ENCODE data around the gene ECI2.

Gene ECI2

DNA sequence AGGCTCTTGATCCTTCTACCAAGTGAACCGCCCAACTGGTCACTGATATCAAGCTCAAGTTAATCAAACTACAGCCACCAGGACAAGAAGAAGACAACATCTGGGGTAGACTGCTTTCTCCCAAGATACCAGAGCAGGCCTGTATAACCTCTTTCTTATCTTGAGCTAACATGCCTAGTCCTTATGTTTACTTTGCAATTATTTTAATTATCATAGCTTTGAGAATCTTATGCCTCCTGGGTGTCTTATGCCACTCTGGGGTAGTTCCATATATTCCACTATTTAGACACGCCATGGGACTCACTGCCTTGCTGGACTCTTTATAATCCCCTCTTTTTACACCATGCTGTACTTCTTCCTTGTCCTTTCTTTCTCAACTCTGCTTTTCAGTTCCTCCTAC lies 41.5 kb upstream of the ECI2 start (continued):
- TF ChIP-seq ZNF664 (tag by site-specific recombination; IDR thresholded peaks at IDR 0.05) (no peak), ZNF530 (tag by site-specific recombination; IDR thresholded peaks at IDR 0.05; ENCODE audit: low read depth) (no peak), ZNF24 (tag by site-specific recombination; IDR thresholded peaks at IDR 0.05) (no peak), ZNF112 (tag by site-specific recombination; IDR thresholded peaks at IDR 0.05) (no peak), ZNF16 (tag by site-specific recombination; IDR thresholded peaks at IDR 0.05; ENCODE audit: low read depth) (no peak), IKZF3 (tag by site-specific recombination; IDR thresholded peaks at IDR 0.05) (no peak), EGR2 (tag by site-specific recombination; IDR thresholded peaks at IDR 0.05; ENCODE audit: low read depth) (no peak), KLF9 (tag by site-specific recombination; IDR thresholded peaks at IDR 0.05; ENCODE audit: low read depth) (no peak)
- TF ChIP-seq, protein P1, sequence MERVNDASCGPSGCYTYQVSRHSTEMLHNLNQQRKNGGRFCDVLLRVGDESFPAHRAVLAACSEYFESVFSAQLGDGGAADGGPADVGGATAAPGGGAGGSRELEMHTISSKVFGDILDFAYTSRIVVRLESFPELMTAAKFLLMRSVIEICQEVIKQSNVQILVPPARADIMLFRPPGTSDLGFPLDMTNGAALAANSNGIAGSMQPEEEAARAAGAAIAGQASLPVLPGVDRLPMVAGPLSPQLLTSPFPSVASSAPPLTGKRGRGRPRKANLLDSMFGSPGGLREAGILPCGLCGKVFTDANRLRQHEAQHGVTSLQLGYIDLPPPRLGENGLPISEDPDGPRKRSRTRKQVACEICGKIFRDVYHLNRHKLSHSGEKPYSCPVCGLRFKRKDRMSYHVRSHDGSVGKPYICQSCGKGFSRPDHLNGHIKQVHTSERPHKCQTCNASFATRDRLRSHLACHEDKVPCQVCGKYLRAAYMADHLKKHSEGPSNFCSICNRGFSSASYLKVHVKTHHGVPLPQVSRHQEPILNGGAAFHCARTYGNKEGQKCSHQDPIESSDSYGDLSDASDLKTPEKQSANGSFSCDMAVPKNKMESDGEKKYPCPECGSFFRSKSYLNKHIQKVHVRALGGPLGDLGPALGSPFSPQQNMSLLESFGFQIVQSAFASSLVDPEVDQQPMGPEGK (tag by site-specific recombination; IDR thresholded peaks at IDR 0.05): no peak

DNA sequence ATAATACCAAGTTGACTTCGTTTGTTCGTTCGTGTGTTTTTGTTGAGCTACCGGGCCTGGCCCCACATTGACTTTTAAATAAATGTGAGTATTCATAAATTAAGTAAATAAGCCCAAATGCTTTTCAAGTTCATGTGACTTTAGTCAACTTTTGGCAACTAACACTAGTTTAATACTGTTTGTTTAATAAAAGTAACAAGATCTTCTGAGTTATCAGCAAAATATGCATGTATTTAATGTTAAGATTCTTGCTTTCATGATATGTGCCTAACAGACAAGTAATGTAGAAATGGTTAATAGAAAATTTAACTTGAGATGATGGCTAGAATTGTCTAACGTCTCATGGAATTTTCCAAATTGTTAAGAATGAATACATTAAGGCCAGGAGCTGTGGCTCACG lies 38.7 kb upstream of the ECI2 start:
- Histone ChIP-seq H3K27ac (ENCODE audit: extremely low read depth, low read depth, low read length) (no peak overlapping the region), H3K36me3 (ENCODE audit: control insufficient read depth in 2 of 2, insufficient read depth in 1 of 2, low read length in 2 of 2) (no peaks in the 10 kb centered on the region), H3K9me3 (ENCODE audit: control insufficient read depth, insufficient read depth, low read depth, low read length) (no peaks in the 10 kb centered on the region), H3K4me3 (ENCODE audit: low read depth, low read length) (no peak overlapping the region), H3K4me1 (ENCODE audit: control insufficient read depth, insufficient read depth, low read length) (no peaks in the 10 kb centered on the region)
- ChIA-PET POLR2A (interaction anchor here (0.6 kb wide), 1 partner anchor 1834 kb away, joined by 5 read pairs; no protein-coding TSS in a partner anchor), CTCF (interaction anchor here (0.8 to 1.8 kb wide), 4 partner anchors 11 to 38 kb away, joined by 3 to 7 read pairs (median 4); no protein-coding TSS in a partner anchor)
- TF ChIP-seq ZNF132 (tag by site-specific recombination; IDR thresholded peaks at IDR 0.05; ENCODE audit: borderline replicate concordance): no peak
- no peak for TF ChIP-seq ZBTB17 (tag by site-specific recombination; IDR thresholded peaks at IDR 0.05)
- TF ChIP-seq KLF9 (tag by site-specific recombination; IDR thresholded peaks at IDR 0.05; ENCODE audit: low read depth): no peak
- no peak for TF ChIP-seq ZNF391 (tag by site-specific recombination; IDR thresholded peaks at IDR 0.05; ENCODE audit: borderline replicate concordance, low read depth)

DNA sequence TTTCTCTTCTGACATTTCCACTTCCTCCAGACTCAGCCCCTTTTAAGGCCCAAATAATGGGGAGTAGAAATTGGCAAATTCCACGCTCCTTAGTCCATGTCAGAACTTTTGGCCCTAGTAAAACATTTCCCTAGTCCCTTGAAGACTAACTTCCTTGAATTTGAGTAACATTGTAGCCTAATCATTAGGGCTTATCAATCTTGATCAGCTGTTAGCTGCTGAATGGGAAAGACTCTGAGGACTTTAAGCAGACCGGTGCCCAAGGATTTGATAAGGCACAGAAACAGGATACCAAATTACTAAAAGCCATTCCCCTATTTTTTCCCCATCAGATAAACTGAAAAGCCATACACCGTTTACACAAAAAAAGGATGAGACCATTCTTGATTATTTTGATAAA lies 37.0 kb upstream of the ECI2 start:
- Histone ChIP-seq H3K9me3 (ENCODE audit: control insufficient read depth, insufficient read depth, low read depth, low read length) (no peaks in the 10 kb centered on the region), H3K27ac (ENCODE audit: extremely low read depth, low read depth, low read length) (no peak overlapping the region), H3K36me3 (ENCODE audit: control insufficient read depth in 2 of 2, insufficient read depth in 1 of 2, low read length in 2 of 2) (no peaks in the 10 kb centered on the region), H3K4me1 (ENCODE audit: control insufficient read depth, insufficient read depth, low read length) (no peaks in the 10 kb centered on the region), H3K4me3 (ENCODE audit: low read depth, low read length) (no peak overlapping the region)
- ChIA-PET POLR2A (no interaction called here), CTCF (interaction anchor here (0.5 to 1.1 kb wide), 2 partner anchors 15 to 1408 kb away, joined by 3 to 4 read pairs; no protein-coding TSS in a partner anchor)
- no peak for TF ChIP-seq ZNF529 (tag by site-specific recombination; IDR thresholded peaks at IDR 0.05; ENCODE audit: insufficient replicate concordance)
- TF ChIP-seq OSR2 (tag by site-specific recombination; IDR thresholded peaks at IDR 0.05): no peak
- TF ChIP-seq ZNF366 (tag by site-specific recombination; conservative IDR thresholded peaks at IDR 0.05): no peak
- no peak for TF ChIP-seq MYNN (tag by site-specific recombination; IDR thresholded peaks at IDR 0.05; ENCODE audit: borderline replicate concordance)
- no peak for TF ChIP-seq ZNF19 (tag by site-specific recombination; IDR thresholded peaks at IDR 0.05; ENCODE audit: low read depth)
- TF ChIP-seq, protein P2, sequence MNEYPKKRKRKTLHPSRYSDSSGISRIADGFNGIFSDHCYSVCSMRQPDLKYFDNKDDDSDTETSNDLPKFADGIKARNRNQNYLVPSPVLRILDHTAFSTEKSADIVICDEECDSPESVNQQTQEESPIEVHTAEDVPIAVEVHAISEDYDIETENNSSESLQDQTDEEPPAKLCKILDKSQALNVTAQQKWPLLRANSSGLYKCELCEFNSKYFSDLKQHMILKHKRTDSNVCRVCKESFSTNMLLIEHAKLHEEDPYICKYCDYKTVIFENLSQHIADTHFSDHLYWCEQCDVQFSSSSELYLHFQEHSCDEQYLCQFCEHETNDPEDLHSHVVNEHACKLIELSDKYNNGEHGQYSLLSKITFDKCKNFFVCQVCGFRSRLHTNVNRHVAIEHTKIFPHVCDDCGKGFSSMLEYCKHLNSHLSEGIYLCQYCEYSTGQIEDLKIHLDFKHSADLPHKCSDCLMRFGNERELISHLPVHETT (tag by site-specific recombination; IDR thresholded peaks at IDR 0.05): no peak
- no peak for TF ChIP-seq ZFP37 (tag by site-specific recombination; IDR thresholded peaks at IDR 0.05)
- no peak for TF ChIP-seq ZNF600 (tag by site-specific recombination; IDR thresholded peaks at IDR 0.05)
- no peak for TF ChIP-seq ZNF624 (tag by site-specific recombination; IDR thresholded peaks at IDR 0.05)
- TF ChIP-seq ZNF777 (tag by site-specific recombination; IDR thresholded peaks at IDR 0.05; ENCODE audit: borderline replicate concordance): no peak
- no peak for TF ChIP-seq ZNF658 (tag by site-specific recombination; IDR thresholded peaks at IDR 0.05)
- TF ChIP-seq, protein P3, sequence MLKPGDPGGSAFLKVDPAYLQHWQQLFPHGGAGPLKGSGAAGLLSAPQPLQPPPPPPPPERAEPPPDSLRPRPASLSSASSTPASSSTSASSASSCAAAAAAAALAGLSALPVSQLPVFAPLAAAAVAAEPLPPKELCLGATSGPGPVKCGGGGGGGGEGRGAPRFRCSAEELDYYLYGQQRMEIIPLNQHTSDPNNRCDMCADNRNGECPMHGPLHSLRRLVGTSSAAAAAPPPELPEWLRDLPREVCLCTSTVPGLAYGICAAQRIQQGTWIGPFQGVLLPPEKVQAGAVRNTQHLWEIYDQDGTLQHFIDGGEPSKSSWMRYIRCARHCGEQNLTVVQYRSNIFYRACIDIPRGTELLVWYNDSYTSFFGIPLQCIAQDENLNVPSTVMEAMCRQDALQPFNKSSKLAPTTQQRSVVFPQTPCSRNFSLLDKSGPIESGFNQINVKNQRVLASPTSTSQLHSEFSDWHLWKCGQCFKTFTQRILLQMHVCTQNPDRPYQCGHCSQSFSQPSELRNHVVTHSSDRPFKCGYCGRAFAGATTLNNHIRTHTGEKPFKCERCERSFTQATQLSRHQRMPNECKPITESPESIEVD (tag by site-specific recombination; IDR thresholded peaks at IDR 0.05): no peak
- TF ChIP-seq ZBTB21 (tag by site-specific recombination; IDR thresholded peaks at IDR 0.05): no peak
- no peak for TF ChIP-seq ZSCAN30 (tag by site-specific recombination; IDR thresholded peaks at IDR 0.05)
